ENCODE results near the gene ZNF814.
"Not testable (repeated sequence)": the region's sequence is repeated elsewhere in the genome, so short reads cannot be mapped to it uniquely, and the experiment has no call there.

ZNF814 gene

DNA sequence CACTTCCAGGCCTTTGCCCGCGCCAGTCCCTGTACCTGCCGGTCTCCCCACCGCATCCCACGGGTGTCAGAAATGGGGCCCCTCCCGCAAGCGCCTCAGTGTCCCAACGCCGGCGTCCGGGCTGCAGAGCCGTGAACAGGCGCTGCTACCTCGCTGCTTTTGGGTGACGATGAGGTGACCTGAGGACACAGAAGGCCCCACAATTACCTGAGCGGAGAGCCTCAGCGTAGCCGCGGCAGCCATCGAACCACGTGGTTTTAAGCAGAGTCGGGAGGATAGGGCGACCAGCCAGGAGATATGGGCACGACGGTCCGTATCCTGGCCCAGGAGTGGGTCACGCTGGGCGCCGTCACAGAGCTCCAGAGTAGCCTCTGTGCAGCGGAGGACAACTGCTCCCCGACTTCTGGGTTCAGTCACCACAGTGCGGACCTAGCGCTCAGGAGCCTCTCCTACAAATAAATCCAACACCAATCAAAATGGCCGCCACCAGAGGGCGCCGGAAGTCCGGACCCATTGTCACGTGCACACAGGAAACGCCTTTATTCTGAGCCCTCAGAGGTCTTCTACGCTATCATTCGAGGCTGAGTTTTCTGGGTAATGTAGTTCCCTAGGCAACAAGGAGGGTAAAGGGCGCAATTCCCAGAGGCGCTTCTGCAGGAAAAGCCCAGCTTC is at the start of gene ZNF814:
TSS of gene ZNF814 (minus strand) at position 478 of the 672 bp plus-strand sequence. CDS start at position 243, 235 bp downstream.
- DNase-seq (ENCODE audit: low read depth in 1 of 2, low spot score in 1 of 2): peak; percentile 76 to 79

DNA sequence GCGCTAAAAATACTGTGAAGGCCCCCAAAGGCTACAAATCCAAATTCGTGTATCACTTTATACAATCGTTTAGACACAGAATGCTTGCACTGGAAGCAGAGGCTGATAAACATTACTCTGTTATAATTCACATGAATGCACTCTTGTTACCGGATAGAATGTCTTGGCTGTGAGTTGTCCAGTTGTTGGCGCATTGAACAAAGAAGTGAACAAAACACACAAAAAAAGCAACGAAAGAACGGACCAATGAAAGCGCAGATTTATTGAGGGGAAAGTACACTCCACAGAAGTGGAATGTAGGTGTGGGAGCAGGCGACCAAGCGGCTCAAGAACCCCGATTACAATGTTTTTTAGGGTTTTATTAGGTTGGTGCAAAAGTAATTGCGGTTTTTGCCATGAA is 46.9 kb upstream of the ZNF814 start:
- DNase-seq (ENCODE audit: low read depth in 1 of 2, low spot score in 1 of 2): no peak

DNA sequence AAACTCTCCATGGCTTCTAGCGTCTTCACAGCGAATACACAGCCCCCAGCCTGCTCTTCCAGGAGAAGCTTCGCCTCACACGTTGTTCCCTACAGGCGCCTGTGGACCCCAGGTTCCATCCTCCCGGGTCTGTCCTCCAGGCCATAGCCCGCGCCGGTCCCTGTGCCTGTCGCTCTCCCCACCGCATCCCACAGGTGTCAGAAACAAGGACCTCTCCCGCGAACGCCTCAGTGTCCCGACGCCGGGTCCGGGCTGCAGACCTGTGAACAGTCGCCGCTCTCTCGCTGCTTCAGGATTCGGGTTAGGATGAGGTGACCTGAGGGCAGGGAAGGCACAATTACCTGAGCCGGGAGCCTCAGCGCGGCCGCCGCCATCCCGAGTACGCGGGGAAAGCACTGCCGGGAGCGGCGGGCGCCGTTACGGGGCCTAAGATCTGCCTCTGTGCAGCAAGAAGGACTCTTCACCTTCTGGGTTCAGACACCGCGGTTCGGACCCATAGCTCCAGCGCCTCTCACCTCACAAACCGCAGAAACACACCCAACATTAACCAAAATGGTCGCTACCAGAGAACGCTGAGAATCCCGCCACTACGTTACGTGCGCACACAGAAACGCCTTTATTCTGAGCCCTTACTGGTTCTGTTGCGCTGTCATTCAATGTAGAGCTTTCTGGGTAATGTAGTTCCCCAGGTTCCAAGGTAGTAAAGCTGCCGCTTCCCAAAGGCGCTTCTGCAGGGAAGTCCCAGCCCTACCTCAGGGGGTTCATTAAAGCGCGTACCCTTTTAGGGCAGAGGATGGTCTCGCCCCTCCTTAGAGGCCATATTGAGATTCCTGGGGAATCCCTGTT is 46.2 kb upstream of the ZNF814 start, which contains the start of gene ZNF418:
TSS of gene ZNF418 (minus strand) at position 583 of the 846 bp plus-strand sequence. CDS start 1,580 bp downstream, outside the sequence.
- peak; percentile 1 to 21 for DNase-seq (ENCODE audit: low read depth in 1 of 2, low spot score in 1 of 2)

DNA sequence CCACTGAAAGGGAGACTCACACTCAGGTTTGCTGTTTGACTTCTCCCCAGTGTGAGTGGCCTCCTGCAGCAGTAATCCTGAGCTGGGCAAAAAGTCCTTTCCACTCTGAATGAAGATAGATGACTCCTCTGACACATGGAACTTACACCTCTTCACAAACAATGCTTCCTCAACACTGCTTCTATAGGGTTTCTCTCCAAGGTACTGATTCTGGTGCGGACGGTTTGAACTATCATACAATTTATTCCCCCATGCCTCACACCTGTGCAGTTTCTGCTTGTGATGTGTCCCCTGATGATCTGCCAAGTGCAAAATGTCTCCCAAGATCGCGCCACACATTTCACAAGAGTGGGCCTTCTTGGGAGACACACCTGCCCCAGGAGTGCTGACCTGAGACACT is 38.8 kb upstream of the ZNF814 start:
- DNase-seq (ENCODE audit: low read depth in 1 of 2, low spot score in 1 of 2): no peak

DNA sequence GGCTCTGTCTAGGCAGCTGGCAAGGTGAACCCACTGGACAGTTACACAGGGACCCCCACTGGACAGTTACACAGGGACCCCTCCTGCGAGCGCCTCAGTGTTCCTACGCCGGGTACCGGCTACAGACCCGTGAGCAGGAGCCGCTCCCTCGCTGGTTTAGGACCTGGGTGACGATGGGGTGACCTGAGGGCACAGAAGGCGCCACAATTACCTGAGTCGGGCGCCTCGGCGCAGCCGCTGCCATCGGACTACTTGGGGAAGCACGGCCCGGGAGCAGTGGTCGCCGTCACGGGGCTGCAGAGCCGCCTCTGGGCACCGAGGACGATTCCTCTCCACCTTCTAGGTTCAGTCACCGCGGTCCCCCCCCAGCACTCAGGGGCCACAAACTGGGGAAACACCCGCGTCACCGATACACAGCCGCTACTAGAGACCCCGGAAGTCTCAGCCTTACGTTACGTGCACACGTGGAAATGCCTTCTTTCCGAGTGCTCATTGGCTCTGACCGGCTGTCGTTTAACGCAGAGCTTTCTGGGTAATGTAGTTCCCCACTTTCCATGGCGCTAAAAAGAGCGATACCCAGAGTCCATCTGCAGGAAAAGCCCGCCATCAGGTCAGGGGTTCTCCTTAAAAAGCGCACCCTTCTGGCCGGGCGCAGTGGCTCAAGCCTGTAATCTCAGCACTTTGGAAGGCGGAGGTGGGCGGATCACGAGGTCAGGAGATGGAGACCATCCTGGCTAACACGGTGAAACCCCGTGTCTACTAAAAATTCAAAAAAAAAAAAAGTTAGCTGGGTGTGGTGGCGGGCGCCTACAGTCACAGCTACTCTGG is 27.5 kb upstream of the ZNF814 start, which contains the start of gene ZNF417:
TSS of gene ZNF417 (minus strand) at position 425 of the 828 bp plus-strand sequence. CDS start at position 244, 181 bp downstream.
- DNase-seq (ENCODE audit: low read depth in 1 of 2, low spot score in 1 of 2): peak; percentile 60 to 87

DNA sequence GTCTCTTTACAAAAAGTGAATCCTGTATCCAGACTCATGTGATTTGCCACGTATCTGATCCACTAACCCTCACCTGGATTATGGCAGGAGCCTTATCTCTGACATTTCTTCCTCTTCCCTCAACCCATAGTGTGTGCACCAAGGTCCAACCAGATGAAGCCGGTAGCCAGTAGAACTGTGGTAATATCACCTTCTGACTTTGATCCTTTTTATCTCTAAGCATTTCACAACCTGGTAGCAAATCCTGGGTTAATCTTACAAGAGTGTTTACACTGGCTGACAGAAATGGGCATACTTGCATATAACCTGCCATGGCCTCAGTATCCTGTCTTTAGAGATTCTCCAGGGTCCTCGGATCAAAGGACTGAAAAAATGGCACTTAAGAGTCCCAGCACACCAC is 25.7 kb upstream of the ZNF814 start:
- no peak for DNase-seq (ENCODE audit: low read depth in 1 of 2, low spot score in 1 of 2)

DNA sequence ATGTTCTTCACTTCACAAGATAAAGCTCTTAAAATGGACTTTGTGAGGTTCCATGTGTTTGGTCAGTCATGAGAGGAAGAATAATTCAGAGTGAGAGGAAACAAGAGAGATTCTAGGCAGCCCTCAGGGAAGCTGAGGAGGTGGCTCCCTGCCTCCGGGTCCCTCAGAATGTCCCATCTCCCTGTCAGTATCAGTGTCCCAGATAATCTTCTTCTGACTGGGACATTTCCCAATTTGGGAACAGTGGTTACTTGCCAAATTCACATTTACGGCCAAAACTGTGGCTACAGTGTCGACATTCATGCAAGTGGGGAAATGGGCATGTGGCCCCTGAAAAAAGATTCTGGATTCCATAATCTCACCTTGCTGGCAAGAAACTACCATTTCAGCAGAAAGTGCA is 18.6 kb upstream of the ZNF814 start:
- no peak for DNase-seq (ENCODE audit: low read depth in 1 of 2, low spot score in 1 of 2)

DNA sequence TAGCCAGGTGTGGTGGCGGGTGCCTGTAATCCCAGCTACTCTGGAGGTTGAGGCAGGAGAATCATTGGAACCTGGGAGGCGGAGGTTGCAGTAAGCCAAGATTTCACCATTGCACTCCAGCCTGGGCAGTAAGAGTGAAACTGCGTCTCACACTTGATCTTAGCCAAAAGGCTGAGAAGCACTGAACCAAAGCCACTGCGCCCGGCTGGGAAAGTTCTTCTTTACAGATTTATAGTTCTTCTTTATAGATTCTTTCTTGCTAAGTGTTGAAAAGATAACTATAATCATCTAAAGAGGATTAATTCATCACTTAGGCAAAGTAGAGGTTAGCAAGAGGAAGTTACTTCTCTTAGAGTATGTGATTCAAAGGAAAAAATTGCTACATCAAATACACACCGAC is 16.4 kb upstream of the ZNF814 start:
- no peak for DNase-seq (ENCODE audit: low read depth in 1 of 2, low spot score in 1 of 2)

DNA sequence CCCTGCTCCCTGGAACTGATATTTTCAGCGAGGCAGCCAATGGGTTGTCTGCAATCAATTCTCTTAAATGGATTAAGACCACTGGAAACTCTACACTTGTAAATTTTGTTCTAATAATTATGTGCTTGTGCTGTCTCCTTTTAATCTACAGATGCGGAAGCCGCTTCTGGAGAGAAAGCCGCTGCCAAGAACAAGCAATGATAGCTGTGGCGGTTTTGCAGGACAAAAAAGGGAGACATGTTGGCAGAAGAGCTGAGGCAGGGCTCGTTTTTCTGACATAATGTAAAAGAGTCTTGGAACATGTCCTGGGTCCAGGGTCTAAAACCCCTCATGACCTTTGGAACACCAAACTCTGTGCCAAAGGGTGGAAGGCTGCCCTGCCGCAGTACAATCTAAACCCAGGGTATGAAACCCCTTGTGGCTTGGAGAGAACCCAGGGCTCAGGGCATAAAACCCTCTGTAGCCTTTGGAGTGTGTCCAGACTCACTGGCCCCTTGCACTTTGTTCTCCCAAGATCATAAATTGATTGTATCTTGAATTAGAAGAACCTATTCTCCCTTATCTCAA is 14.9 kb upstream of the ZNF814 start:
- DNase-seq (ENCODE audit: low read depth in 1 of 2, low spot score in 1 of 2): no peak

DNA sequence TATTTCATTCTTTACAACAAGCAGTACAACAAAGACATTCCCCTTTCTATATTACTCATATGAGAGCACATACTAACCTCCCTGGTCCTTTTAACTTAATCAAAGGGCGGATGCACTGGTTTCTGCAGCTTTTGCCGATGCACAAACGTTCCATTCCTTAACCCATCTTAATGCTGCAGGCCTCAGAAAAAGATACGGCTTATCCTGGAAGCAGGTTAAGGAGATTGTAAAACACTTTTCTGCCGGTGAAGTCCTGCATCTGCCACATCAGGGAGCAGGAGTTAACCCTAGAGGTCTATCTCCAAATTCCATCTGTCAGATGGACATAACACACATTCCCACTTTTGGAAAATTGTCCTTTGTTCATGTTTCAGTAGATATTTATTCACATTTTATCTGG is 11.5 kb upstream of the ZNF814 start:
- no peak for DNase-seq (ENCODE audit: low read depth in 1 of 2, low spot score in 1 of 2)

DNA sequence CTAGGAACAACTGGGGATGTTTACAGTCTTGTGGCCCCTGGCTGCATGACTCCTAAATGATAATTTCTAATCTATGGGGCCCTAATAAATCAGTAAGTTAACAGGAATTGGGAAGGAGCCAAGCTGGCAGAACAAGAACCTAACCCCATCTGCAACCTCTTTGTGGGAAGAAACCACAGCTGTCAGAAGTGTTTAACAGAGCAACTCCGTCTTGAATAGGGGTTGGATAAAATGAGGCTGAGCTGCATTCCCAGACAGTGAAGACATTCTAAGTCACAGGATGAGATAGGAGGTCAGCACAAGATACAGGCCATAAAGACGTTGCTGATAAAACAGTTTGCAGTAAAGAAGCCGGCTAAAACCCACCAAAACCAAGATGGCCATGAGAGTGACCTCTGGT is 1.9 kb upstream of the ZNF814 start:
- DNase-seq (ENCODE audit: low read depth in 1 of 2, low spot score in 1 of 2): not testable (repeated sequence)

DNA sequence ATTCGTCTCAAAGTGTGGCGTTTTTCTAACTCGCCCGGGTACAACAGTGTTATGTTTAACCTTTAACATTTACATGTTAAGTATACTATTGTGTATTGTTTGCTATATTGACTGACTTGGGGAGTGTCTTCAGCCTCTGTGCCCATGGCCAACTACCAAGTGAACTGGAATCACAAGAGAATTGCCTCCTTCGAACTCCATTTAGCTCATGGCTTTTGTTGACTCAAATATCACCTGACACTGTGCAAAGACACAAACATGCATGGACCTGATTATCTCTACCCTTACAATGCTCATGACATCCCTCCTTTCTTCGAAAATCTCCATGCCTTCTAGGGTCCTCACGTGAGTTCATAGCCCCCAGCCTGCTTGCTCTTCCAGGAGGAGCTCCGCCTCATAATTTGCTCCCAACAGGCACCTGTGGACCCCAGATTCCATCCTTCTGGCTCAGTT is 704 bp downstream of the ZNF814 start:
- DNase-seq (ENCODE audit: low read depth in 1 of 2, low spot score in 1 of 2): no peak

DNA sequence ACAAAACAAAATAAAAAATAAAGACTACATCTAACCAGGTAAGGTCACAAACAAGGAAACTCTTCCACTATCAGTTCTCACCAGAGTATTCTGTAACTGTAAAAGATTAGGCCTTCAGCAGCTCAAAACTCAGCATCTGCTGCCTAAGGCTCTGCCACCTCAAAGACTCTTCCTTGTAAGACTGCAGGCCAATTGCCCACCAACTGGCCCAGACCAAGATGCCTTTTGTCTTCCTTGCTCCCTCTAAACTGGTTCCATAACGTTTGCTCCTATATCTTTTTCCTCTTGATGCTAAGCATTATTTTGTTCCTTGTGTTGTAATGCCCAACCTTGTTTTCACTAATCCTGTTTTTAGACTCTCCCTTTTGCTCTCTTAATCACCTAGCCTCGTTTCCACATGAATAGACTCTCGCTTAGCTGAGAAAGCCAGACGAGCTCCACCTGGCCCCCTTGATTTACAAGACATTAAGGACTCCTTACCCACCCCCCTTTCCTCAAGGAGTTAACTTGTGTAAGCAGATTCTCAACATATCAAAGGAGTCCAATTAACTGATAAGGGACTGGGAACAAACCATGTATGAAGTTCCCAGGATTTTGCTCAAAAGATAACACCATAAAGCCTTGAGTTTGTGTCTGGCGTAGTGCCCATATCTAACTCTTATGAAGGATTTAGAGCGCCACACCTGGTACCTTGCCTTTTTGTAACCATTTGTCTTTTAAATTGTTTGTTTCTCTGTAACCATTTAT is 1.5 kb downstream of the ZNF814 start:
- no peak for DNase-seq (ENCODE audit: low read depth in 1 of 2, low spot score in 1 of 2)

DNA sequence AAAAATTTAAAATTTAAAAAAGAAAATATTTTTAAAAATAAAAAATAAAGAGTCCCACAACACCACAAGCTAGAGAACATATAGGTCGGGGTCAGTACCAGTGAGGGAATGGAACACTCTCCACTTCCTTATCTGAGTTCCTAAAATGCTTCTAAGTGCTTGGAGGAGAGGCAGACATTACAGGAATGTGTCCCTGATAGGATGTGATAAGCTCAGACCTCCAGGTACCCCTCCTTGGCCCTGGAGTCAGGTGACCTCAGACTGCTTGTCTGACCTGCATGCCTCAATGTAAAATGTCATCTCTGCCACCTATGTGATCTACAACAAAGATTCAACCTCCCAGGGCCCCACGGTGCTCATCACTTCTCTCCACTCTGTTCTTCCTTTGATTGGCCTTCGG is 2.8 kb downstream of the ZNF814 start:
- no peak for DNase-seq (ENCODE audit: low read depth in 1 of 2, low spot score in 1 of 2)

DNA sequence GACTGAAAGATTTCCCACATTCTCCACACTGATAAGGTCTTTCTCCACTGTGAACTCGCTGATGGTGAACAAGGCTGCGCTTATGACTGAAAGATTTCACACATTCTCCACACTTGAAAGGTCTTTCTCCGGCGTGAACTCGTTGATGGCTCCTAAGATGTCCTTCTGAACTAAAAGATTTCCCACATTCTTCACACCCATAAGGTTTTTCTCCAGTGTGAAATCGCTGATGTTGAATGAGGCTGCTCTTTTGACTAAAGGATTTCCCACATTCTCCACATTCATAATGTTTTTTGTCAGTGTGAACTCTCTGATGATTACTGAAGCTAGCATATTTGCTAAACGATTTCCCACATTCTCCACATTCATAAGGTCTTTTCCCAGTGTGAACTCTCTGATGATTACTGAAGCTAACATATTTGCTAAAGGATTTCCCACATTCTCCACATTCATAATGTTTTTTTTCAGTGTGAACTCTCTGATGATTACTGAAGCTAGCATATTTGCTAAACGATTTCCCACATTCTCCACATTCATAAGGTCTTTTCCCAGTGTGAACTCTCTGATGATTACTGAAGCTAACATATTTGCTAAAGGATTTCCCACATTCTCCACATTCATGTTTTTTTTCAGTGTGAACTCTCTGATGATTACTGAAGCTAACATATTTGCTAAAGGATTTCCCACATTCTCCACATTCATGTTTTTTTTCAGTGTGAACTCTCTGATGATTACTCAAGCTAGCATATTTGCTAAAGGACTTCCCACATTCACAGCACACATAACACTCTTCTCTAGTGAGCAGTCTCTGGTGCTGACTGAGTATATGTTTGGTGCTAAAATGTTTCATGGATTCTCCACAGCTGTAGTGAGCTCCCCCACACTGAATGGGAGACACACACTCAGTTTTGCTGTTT is 14.7 kb downstream of the ZNF814 start:
- not testable (repeated sequence) for DNase-seq (ENCODE audit: low read depth in 1 of 2, low spot score in 1 of 2)

DNA sequence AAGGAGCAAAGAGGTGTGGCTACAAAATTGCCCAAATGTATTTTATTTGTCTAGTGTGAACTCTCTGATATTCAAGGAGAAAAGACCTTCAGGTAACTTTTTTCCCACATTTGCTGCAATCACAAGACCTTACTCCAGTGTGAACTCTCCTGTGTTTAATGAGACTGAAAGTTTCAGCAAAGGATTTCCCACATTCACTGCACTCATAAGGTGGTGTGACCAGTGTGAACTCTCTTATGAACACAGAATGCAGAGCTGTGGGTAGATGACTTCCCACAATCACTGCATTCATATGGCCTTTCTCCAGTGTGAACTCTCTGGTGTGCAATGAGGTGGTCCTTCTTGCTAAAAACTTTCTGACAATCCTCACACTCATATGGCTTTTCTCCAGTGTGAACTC is 16.4 kb downstream of the ZNF814 start:
- no peak for DNase-seq (ENCODE audit: low read depth in 1 of 2, low spot score in 1 of 2)

DNA sequence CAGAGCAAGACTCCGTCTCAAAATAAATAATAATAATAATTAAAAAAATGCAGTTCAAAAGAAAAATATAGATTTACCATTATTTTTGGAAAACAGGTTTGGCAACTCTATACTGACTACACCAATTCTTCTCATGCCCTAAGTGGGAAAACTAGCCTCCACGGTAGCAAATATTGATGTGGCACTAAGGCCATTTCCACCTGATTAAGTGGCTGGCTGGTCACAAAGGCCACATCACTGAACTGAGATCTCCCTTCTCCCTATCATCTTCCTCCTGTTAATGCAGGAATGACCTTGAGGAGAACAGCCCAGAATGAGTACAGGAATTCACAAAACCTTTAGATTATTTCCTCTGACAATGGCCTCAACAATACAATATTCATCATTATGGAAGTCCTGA is 18.6 kb downstream of the ZNF814 start:
- no peak for DNase-seq (ENCODE audit: low read depth in 1 of 2, low spot score in 1 of 2)

DNA sequence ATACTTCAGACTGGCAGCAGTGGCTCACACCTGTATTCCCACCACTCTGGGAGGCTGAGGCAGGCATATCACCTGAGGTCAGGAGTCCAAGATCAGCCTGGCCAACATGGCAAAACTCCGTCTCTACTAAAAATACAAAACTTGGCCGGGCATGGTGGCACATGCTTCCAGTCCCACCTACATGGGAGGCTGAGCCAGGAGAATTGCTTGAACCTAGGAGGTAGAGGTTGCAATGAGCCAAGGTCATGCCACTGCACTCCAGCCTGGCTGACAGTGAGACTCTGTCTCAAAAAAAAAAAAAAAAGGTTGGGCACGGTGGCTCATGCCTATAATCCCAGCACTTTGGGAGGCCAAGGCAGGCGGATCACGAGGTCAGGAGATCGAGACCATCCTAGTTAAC is 19.2 kb downstream of the ZNF814 start:
- DNase-seq (ENCODE audit: low read depth in 1 of 2, low spot score in 1 of 2): not testable (repeated sequence)

DNA sequence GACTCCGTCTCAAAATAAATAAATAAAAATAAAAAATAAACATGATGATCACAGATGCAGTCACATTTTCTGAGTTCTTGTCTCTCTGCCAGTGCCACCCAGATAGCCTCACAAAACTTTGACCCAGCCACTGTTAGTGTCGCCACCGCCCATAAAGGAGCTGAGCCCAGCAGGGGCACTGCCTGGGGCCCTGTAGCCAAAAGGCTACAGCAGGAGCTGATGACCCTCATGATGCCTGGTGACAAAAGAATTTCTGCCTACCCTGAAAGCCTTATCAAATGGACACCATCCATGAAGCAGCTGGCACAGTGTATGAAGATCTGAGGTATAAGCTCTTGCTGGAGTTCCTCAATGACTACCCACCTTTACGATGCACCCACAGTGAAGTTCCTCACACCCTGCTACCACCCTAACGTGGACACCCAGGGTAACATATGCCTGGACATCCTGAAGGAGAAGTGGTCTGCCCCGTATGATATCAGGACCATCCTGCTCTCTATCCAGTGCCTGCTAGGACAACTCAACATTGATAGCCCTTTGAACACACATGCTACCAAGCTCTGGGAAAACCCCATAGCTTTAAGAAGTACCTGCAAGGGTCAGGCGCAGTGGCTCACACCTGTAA is 20.9 kb downstream of the ZNF814 start:
- no peak for DNase-seq (ENCODE audit: low read depth in 1 of 2, low spot score in 1 of 2)
